NCI-H446 treated with DMSO at 0.1 percent for 48 hours (cell line): ENCODE measurements around the gene AMH.

Source experiments
- DNase-seq: peaks from one replicate; lab custom pipeline; 2025; lab: John Stamatoyannopoulos, UW

Gene AMH

GRCh38 chr19:2235381-2236063 lies 13.6 kb upstream of the AMH start:
- DNase-seq: no peak

GRCh38 chr19:2236064-2236313 lies 13.1 kb upstream of the AMH start:
- no peak for DNase-seq

GRCh38 chr19:2236314-2237050 lies 12.6 kb upstream of the AMH start, which contains the start of the genes PLEKHJ1 and SF3A2:
Gene PLEKHJ1 (minus strand): TSS chr19:2236329. CDS start chr19:2236248, 81 bp downstream.
Gene SF3A2 (plus strand): TSS chr19:2236824. CDS start chr19:2243419, 6,595 bp downstream.
- peak; percentile 96 for DNase-seq

- DNase-seq: no peak
Measured at GRCh38 chr19:2237051-2237868, 11.9 kb upstream of the AMH start.

- DNase-seq: no peak
Measured at GRCh38 chr19:2237869-2238153, 11.3 kb upstream of the AMH start.

GRCh38 chr19:2239173-2239572 lies 9.9 kb upstream of the AMH start:
- DNase-seq: no peak

GRCh38 chr19:2239771-2240770 lies 9.1 kb upstream of the AMH start:
- no peak for DNase-seq

- no peak for DNase-seq
Measured at GRCh38 chr19:2240881-2241760, 8.0 kb upstream of the AMH start.

GRCh38 chr19:2242092-2242537 lies 7.0 kb upstream of the AMH start:
- DNase-seq: no peak

- no peak for DNase-seq
Measured at GRCh38 chr19:2242816-2243215, 6.3 kb upstream of the AMH start.

- DNase-seq: no peak
Measured at GRCh38 chr19:2243274-2244124, 5.6 kb upstream of the AMH start.

- DNase-seq: no peak
Measured at GRCh38 chr19:2244125-2244411, 5.1 kb upstream of the AMH start.

- DNase-seq: no peak
Measured at GRCh38 chr19:2244486-2244885, 4.6 kb upstream of the AMH start.

GRCh38 chr19:2245273-2245672 lies 3.9 kb upstream of the AMH start:
- no peak for DNase-seq

GRCh38 chr19:2246014-2246620 lies 3.0 kb upstream of the AMH start:
- no peak for DNase-seq

GRCh38 chr19:2246801-2247361 lies 2.2 kb upstream of the AMH start:
- DNase-seq: no peak

- DNase-seq: no peak
Measured at GRCh38 chr19:2247433-2248101, 1.6 kb upstream of the AMH start.

GRCh38 chr19:2248136-2249009 lies 750 bp upstream of the AMH start:
- DNase-seq: no peak
